ENCODE data around the gene PAK4.

Gene PAK4

GRCh38 chr19:39126312-39127187 is 964 bp downstream of the PAK4 start:
- no peak for DNase-seq (ENCODE audit: low read depth, low spot score)
- peak overlapping the region; percentile 63 for H3K27ac ChIP-seq

GRCh38 chr19:39127812-39128515 is 2.4 kb downstream of the PAK4 start:
- DNase-seq (ENCODE audit: low read depth, low spot score): no peak
- H3K27ac ChIP-seq: no peak overlapping the region

DNA sequence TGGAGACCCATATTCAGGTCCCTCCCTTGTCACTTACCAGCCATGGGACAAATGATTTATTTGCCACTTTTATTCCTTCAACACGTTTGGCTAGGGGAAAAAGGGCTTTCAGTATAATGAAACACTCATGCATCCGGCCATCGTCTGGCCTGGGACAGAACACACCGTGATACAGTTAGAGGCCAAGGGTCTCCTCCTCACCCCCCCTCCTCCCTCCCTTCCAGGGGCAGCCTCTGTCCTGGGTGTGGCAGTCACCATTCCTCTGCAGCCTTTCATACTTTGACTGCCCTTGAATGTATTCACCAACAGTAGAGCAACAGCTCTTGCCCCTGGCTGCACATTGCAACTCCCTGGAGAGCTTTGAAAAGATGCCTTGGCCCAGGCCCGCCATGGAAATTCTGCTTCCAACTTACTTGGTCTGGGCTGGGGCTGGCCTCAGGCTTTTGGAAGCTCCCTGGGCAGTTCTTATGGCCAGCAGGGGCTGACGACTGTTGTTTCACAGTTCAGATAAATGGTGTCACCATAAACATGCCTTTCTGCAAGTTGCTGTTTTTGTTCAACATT is 3.0 kb downstream of the PAK4 start:
- no peak for DNase-seq (ENCODE audit: low read depth, low spot score)
- no peak overlapping the region for H3K27ac ChIP-seq

DNA sequence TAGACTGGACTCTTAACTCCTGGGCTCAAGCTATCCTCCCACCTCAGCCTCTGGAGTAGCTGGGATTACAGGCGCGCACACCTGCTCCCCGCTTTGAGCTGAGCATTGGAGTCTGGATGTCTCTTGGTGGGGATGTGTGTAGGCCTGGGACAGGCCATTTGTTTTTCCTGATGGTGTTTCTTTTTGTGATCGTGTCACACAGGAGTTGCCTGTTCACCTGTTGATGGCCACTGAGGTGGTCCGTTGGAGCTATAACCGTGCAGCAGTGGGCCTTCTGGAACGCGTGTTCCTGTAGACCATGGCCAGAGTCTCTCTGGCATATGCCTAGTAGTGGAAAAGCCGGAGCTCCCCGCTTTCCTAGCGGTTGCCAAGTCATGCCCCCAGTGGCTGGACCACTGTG is 3.5 kb downstream of the PAK4 start:
- H3K27ac ChIP-seq: no peak overlapping the region
- DNase-seq (ENCODE audit: low read depth, low spot score): no peak

DNA sequence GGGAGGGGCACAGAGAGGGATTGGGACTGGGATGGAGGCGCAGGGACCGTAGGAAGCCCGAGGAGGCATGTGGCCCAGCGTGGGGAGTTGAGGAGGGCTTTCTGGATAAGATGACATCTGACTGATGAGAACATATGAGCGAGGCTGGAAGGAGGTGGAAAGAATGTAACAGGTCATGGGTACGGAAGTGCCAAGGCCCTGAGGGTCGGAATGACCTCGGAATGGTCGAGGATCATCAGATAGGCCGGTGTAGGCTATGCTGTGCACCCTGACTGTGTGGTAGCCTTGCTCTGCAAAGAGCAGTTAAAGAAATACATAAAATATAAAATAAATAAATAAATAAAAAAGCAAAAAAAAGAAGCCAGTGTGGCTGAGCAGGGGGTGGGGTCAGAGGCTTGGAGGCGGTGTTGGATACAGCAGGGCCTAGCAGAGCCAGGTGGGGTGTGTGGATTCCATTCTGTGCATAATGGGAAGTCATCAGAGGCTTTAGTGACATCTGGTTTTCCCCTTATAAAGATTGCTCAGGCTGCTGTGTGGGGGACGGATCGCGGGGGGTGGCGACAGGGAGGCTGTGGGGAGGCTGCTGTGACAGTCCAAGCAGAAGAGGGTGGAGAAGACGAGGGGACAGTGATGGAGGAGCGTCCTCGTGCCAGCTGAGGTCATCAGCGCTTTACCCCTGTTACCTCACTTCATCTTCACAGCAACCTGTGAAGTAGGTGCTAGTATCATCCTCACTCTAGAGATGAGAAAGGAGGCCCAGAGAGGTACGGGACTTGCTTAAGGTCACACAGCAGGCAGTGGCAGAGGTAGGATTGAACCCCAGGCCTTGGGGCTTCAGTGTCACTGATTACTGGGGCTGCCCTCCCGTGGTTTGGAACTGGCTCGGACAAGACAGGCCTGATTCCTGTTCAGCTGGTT is 5.0 kb downstream of the PAK4 start:
- no peak for DNase-seq (ENCODE audit: low read depth, low spot score)
- no peak overlapping the region for H3K27ac ChIP-seq

GRCh38 chr19:39131255-39131755 is 5.7 kb downstream of the PAK4 start:
- DNase-seq (ENCODE audit: low read depth, low spot score): no peak
- no peak overlapping the region for H3K27ac ChIP-seq

DNA sequence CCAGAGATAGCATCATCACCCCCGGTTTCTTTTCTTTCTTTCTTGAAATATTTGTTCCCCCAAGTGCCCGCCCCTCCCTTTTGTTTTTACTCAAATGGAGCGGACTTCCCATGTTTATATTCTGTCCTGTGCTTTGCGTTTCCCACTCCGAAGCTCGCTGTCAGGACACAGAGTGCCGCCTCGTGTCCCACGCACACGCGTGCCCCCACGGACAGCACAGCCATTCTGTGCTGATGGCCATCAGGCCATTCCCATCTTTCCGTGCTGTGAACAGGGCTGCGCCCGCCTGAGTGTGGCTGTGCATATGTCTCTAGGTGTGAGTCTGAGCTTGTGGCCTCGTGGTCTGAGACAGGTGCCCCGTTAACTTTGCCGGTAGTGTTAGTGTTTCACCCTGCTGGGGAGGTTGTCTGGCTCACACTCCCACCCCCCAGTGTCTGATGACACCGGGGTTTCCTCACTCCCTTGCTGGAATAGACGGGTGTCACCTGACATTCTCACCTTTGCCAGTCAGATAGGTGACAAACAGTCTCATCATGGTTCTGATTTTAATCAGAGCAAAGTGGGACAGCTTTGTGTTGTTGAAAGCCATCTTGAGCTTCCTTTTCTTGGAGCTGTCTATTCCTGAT is 6.9 kb downstream of the PAK4 start:
- no peak for DNase-seq (ENCODE audit: low read depth, low spot score)
- H3K27ac ChIP-seq: no peak overlapping the region

DNA sequence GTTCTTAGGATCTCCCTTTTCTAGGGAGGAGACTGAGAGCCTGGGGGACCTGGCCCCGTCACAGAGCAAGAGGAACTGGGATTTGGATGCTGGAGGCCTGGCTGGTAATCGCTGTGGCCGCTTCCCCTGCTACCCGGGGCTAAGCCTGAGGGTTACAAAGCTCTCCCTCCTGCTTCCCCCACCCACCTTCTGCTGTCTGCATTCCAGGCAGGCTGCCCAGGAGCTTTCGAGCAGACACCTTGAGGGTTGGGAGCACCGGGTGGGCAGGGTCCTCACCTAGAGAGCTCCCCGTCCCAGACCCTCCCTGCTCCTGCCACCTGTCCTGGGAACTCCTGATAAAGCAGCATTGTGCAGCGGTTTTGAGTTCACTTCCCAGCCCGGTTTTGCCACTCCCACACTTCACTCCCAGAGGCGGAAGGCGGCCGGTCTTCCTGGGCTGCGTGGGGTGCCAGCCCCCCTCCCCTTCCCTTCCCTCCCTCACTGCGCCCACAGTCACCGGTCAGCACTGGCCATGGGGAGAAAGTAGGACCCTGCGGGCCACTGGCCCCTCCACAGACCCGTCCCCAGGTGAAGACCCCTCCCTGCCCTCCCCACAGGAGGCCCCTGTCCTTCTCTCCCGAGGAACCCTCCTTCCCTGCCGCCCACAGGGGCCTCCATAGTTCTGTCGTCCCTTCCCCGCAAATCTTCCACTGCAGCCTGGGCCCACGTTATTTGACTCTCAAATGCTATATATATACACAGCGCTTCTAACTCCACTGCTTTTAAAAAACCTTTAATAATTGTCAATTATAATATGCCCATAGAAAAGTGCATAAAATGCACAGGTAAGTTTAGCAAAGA is 8.1 kb downstream of the PAK4 start:
- no peak for DNase-seq (ENCODE audit: low read depth, low spot score)

DNA sequence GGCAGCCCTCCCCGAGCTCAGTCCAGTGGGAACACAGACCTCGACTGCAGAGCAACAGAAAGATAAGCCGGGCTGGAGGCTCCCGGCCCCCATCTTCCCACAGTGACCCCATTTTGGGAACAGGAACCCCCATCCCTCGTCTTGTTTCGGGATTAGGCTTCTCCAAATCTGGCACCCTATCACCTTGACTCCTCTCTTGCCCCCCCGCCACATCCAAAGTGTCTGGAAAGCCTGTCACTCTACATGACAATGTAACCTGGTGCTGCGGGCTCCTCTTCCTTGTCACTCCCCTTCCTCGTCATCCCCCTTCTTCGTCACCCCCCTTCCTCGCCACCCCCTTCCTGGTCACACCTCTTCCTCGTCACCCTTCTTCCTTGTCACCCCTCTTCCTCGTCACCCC is 10.1 kb downstream of the PAK4 start:
- H3K27ac ChIP-seq: no peak overlapping the region
- no peak for DNase-seq (ENCODE audit: low read depth, low spot score)

More for the DNA sequence above, 8.1 kb downstream of the PAK4 start:
- H3K27ac ChIP-seq: no peak overlapping the region

DNA sequence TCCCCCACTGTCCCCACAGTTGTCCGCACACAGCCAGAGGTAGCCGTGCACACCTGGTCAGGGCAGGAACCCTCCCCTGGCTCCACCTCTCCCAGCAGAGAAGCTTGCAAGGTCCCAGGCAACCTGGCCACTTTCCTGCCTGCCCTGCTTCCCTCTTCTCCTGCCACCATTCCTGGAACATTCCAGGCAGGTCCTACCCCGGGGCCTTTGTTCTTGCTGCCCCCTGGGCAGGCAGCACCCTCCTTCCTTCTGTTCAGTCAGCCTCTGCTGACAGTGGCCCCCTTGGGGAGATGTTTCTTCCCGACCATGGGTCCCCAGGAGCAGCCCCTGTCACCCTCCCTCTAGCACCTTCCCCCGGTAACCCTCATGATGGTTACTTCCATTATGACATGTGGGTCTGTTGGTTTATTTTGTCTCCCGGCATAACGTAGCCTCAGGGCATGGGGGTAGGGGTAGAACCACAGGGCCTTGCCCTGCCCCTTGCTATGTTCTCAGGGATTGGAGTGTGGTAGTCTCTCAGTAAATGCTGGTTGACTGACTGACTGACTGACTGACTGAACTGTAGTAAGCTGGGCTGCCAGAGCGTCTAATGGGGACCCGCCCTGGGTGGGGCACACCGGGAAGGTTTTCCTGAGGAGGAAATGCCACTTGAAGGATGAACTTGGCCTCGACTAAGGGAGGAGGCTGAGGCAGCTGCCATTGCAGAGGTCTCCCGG is 10.8 kb downstream of the PAK4 start:
- H3K27ac ChIP-seq: no peak overlapping the region
- no peak for DNase-seq (ENCODE audit: low read depth, low spot score)

DNA sequence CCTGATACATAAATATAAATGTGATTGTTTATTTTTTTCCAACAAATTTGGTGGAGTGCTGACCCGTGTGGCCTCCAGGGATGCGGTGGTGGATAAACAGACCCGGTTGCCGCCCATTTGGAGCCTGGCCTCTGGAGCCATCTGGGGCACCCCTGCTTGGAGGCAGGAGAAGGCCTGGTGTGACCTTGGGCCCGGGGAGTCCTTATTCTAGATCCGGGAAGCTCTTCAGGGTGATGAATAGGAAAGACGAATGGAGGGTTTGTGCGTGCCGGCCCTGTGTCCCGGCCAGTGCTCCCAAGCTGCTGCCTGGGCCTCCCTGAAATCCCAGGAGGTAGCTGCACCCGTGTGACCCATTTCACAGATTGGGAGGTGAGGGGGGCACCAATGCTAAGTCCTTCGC is 11.5 kb downstream of the PAK4 start:
- no peak for DNase-seq (ENCODE audit: low read depth, low spot score)
- H3K27ac ChIP-seq: no peak overlapping the region

- no peak for DNase-seq (ENCODE audit: low read depth, low spot score)
- H3K27ac ChIP-seq: no peak overlapping the region
Measured at GRCh38 chr19:39138221-39139211, 12.9 kb downstream of the PAK4 start.

DNA sequence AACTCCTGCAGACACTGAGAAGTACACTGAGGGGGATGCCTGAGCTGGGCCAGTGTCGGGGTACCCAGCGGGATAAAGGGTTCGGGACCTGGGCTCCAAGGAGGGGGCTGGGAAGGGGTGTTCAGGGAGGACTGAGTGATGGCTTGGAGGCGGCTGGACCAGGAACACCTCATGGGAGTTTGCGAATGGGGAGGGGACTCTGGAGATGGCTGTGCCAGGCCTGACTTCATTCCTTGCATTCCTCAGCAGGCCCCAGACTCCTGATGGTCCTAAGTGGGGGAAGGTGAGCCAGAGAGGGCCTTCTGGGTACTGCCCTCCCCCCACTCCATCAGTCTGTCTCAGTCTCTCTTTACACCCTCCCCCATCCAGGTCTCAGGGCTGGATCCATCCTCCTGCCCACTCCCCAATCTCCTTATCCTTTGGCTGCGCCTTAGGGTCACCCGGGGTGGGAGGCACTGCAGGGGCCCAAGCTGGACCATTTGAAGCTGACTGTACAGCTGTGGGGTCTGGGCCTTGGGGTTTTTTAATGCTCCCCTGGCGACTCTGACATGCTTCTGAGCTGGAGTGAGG is 13.8 kb downstream of the PAK4 start:
- DNase-seq (ENCODE audit: low read depth, low spot score): no peak
- no peak overlapping the region for H3K27ac ChIP-seq

GRCh38 chr19:39139971-39140453 is 14.4 kb downstream of the PAK4 start:
- H3K27ac ChIP-seq: no peak overlapping the region
- DNase-seq (ENCODE audit: low read depth, low spot score): no peak

- DNase-seq (ENCODE audit: low read depth, low spot score): no peak
- H3K27ac ChIP-seq: no peak overlapping the region
Measured at GRCh38 chr19:39140594-39140993, 15.0 kb downstream of the PAK4 start.

- H3K27ac ChIP-seq: no peak overlapping the region
- DNase-seq (ENCODE audit: low read depth, low spot score): no peak
Measured at GRCh38 chr19:39141929-39142328, 16.3 kb downstream of the PAK4 start.

DNA sequence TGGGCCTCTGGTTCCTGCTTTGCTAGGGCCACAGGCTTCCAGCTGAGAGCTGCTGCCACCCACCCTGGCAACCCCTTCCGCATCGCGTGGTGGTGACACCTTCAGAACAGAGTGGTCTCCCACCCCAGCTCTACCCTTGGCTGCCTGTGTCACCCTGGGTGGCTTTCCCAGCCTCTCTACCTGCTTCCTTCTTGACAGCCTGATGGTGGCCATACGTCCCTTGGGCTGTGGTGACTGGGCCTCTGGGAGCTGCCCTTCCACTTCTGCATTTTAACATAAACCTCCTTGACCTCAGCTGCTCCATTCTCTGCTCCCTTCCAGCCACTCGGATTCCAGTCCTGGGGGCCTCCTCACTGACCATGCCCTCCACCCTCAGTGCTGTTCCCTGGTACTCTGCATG is 17.0 kb downstream of the PAK4 start:
- no peak overlapping the region for H3K27ac ChIP-seq
- no peak for DNase-seq (ENCODE audit: low read depth, low spot score)

Measured in epithelial cell of prostate (primary cell).